Dedifferentiated amniotic fluid mesenchymal stem cell (primary cell): Measurements from ENCODE around the gene TREH.

Experiments
- DNase-seq: peaks from one replicate; pipeline ENCODE4 v3.0.0-alpha.2; 2016; ENCODE audit errors: extremely low spot score

TREH gene

DNA sequence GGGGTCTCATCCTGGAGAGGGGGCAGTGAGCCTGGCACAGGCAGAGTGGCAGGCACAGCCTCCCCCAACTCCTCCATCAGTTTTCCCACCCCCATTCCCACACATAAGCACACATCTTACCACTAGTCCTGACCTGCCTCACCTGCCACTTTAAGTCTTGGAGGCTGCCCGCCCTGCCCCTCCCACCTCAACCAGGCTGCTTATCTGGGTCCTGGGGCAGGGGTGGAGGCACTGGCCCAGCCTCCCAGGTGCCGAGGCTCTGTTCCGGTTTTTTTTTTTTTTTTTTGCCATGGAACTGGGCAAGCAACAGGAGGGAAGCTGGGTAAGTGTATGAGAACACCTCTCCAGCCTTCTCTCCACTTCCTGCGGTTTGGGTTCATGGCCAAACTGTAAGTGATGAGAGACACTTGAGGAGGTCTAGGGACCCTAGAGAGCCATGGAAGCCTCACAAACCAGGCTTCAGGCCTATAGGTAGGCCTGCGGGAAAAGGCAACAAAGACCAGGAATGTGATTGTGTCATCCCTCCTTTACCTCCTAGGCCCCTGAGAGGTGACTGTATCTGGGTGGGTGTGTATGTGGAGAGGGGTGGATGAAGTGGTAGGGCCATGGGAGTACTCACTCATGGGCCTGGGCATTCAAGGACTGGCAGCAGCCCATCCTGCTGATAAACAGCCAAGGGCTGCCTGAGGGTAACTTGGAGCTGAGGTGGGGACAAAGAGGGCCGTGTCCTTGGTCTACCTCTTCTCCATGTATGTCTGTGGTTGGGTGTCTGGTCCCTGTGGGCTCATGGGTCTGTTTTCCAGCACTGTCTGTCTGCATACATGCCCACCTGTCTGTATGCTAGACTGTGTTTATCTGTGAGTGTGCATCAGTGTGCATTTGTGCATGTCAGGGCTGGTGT, 49.4 kb downstream of the TREH start:
- no peak for DNase-seq

DNA sequence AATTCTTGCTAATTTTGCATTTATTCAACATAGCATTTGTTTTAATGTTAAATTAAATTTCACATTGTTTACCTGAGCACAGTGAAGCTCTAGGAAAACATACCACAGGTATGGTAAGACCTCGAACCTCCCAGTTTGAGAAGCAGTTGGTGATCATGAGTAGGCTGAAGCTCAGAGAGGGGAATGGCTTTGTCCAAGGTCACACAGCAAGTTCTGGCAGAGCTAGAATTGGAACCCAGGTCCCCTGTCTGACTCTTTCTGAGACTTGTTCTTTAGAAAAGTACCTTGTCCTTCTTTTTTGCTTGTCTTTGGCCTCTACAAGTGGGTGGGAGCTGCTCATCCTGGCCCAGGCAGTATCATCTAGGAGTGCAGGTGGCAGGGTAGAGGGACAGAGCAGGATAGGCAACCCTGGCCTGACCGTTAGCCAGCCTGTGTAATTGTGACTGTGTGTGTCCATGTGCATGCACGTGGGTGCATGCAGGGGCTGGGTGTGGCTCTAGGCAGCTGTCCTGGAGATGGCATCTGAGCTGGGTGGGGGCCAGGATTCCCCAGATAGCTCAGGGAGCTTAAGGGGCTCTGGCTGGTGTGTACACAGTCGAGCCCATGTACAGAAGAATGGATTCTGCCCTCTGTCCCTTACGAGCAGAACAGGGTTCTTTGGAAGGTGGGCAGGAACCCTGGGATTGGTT, 50.4 kb downstream of the TREH start:
- no peak for DNase-seq

DNA sequence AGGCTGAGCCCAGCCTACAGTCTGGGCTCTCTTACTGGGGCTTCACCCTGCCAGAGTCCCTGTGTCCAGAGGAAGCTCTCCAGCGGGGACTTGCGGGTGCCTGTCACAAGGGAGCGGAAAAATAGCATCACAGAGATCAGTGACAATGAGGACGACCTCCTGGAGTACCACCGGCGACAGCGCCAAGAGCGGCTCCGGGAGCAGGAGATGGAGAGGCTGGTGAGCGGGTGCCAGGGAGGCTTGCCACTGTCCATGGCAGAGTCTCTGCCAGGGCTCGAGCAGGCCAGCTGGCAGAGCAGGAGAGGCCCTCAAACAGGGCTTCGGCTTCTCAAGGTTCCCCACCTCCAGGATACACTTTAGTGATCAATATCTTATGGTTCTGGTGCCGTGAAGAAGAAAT, 51.0 kb downstream of the TREH start:
- DNase-seq, result no peak

DNA sequence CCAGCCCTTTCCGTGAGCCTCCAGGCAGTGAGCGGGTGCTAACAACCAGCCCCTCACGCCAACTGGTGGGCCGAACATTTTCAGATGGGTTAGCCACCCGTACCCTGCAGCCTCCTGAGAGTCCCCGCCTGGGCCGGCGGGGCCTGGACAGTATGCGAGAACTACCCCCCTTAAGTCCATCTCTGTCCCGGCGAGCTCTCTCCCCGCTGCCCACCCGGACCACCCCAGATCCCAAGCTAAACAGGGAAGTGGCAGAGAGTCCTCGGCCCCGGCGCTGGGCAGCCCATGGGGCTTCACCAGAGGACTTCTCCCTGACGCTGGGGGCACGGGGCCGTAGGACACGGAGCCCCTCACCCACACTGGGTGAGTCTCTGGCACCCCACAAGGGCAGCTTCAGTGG, 51.4 kb downstream of the TREH start:
- no peak for DNase-seq

DNA sequence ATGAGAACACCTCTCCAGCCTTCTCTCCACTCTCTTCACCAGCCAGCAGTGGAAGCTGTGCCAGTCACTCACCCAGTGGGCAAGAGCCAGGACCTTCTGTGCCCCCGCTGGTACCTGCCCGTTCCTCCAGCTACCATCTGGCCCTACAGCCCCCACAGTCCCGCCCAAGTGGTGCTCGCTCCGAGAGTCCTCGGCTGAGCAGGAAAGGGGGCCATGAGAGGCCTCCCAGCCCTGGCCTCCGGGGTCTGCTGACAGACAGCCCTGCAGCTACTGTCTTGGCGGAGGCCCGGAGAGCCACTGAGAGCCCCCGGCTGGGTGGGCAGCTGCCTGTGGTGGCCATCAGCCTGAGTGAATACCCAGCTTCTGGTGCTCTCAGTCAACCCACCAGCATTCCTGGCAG, 51.9 kb downstream of the TREH start:
- no peak for DNase-seq

DNA sequence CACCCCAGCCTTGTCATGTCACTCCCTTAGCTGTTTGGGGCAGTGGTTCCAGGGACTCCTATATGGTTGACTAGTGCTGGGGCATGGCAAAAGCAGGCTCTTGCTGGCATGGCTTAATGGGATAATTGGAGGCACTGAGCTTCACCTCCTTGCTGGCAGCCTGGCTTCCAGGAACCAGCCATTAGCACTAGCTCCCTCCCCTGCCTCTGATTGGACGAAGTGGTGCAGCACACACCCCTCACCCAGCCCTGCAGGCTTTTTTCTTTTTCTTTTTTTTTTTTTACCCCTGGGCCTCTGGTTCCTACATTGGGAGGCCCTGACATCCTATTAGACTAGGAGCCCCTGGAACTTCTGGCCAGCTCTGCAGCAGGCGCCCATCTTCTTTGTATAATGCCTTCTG, 53.5 kb downstream of the TREH start:
- DNase-seq, result no peak

DNA sequence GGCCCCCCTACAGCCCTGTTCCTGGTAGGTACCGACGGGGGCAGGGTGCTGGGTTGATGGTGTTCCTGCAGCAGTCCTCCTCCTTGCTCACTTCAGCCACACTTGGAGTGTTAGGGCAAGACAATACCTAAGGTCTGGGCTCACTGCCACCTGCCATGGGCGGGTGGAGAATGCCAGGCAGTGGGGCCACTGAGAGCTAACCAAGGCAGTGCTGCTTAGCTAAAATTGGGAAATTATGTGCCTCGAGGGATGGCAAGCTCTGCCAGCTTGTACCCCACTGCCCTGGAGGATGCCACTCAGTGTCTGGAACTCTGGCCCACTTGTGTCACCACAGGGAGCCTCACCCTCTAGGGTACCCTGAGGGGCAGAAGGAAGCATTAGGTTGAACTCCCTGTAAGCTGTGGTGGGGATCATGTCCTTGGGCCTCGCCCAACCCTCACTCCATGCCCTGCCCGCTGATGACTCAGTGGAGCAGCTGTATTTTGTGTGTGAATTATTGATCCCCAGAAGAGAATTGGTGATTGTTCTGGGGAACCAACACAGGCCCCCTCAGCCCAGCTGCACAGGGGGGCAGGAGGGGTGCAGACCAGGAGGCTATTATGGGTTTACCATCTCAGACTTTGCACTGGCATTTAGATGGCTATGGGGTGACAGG, 54.3 kb downstream of the TREH start:
- DNase-seq, result no peak

DNA sequence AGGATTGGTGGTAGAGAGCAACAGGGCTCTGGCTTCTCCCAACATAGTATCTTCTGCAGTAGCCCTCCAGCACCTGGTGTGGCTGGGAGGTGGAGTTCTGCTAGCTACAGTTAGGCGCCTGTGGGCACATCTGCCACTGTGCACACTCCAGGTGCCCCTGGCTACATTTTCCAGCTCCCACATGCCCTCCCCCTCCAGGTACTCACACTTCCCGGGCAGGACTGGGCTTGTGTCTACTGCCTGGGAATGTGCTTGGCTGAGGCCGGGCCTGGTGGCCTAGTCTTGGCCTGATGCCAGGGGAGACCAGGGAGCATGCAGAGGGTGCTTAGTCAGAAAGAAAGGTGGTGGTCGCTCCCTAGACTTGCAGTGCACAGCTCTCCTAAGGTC, 56.2 kb downstream of the TREH start:
- no peak for DNase-seq

DNA sequence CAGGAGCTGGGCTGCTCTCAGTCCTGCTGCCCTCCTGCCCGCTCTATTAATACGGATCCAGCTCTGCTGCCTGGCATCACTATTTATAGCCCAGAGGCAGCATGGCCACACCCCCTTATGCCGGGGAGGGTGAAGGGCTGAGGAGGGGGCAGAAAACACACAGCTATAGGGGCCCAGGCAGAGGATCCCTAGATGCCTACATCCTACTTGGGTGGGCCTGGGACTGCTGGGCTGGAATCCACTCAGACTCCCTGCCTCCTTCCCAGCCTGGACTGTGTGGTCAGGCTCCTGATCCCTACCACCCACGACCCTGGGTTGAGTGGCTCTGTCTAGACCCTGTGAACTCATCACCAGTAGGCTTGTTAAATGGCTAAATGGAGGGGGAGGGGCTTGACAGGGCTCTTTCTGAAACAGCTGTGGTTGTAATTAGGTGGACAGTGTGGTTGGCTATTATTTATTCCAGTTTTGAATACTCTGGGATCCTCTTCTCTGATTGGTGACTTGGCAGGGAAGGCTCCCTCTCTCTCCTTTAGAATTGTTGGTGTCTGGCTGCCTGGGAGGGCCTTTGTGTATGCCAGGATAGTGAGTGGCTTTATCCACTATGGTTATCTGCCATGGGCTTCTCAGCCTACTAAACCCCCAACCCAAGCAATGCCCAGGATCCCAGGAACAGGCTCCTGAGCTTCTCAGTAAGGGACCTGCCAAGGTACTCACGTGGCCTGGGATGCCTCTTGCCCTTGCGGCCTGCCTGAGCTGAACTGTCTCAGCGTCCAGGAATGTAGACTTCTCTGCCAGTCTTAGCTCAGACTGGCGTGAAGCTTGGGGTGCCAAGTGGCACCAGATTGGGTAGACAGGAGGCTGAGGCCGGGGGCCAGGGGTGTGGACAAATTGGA, 56.8 kb downstream of the TREH start:
- DNase-seq, result peak; percentile 72

DNA sequence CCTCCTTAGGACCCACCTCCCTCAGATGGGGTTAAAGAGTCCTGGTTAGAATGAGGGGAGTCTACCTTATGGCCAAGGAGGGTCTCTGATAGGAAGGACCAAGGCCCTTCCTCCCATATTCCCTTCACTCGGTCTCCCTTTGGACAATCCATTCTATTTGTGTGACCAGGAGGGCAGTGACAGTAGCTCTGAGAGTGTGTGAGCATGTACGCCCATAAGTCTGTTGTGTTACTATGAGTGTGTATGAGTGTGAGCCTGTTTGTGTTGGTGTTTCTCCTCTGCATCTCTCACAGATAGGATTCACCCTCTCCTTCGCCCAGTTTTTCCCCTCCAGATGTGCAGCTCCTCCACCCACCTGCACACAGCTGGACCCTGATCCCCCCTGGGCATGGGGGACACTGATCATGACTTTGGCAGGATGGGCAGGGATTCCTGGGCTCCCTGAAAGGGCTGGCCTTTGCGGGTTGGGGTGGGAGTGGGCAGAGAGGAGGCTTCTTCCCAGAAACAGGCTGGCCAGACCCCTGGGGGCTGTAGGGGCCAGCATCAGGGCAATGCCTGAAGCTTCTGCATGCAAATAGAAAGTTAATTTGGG, 57.6 kb downstream of the TREH start:
- DNase-seq, result no peak

DNA sequence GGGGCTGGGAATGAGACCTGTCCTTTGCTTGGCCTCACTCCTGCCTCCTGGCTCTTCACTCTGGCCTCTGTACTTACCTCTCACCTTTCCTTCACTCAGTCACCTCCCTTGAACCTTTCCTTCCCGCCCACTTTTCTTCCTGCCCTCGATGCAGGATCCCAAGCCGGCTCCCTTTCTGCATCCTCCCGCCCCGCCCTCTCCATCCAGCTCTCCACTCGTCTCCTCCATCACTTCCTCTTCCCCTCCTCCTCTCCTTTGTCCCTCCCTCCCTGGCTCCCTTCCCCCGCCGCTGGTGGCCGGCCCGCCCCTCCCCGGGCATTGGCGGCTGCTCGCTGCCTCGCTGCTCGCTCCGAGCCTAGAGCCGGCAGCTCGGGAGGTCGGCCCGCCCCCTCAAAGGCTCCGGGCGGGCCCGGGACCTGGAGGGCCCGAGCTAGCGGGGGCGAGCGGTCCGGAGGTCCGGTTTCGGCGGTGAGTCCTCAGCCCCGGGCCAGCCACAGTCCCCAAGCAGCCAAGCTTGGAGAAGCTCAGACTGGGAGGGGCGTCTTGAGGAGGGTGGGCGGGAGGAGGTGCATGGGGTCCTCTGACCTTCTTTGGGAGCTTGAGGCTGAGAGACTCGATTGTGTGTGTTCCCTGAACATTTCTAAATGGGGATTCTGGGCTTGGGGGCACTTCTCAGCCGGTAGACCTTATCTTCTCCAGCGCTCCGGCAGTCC, 58.2 kb downstream of the TREH start:
- peak; percentile 72 for DNase-seq

DNA sequence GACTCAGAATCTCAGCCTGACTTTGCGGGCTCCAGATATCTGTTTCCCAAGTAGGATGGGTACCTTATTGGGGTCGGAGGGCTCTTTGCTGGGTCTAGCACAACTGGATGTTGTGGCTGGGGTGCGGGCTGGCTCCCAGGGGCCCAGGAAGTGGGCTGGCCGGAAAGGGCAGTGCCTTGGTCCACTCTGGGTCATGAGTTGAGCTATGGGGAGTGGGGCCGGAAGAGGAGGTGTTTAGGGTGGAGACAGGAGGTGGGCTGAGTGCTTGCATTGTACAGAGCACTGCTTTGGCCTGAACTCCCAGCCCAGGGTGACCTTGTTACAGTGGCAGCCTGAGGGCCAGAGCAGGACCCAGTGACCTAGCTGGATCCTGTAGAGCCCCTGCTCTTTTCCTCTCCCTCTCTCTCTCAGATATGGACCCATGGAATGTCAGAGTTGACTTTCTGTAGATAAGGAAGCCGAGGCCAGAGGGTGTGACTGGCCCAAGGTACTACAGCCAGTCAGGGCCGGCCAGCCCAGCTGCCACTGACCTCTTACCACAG, 58.9 kb downstream of the TREH start:
- no peak for DNase-seq

DNA sequence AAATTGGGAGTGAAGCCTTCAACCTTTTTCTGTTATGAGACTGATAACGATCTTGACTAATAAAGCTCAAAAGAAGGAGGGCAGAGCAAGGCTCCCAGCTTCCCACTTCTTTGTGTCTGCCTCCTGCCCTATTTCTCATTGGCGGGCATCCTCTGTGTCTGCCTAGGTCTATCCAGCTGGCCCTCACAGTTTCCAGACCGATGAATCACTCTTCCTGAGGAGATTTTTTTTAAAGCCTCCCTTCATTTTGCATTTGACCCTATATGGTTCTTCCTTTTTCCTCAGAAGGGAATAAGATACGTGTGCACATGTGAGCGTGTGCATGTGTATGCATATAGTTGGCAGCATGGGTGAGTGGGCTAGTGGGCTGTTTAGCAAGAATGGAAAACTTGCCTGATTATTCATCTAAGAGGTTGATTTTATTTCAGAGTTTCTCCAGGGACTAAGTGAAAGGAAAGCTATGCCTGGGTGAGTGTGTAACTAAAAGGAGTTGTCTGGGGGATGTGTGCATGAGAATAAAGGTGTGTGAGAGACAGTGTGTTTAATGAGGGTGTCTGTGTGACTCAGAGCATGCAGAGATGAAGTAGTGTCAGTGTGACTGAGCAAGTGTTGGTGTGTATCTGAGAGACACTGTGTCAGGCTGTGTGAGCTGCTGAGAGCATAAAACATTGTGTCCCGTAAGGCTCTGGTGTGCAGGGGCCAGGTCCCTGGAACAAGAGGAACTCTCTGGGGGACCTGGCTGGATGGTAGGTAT, 59.8 kb downstream of the TREH start:
- peak; percentile 93 for DNase-seq

DNA sequence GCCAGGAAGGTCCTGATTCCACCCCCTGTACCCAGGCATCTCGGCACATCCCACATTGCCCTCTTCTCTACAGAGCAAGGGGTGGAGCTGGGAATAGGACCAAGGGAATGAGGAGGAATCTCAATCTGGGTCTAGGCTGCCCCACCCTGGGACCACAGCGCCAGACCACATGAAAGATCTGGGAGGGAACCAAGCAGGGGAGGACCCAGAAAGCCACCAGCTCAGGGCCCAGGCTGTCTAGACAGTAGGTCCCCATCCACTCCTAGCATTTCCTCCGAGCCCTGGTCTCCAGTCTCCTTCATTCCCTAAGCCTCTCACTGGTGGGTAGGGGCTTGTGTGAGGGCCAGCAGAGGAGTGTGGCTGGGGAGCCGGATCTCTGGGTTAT, 60.5 kb downstream of the TREH start:
- DNase-seq, result peak; percentile 77

DNA sequence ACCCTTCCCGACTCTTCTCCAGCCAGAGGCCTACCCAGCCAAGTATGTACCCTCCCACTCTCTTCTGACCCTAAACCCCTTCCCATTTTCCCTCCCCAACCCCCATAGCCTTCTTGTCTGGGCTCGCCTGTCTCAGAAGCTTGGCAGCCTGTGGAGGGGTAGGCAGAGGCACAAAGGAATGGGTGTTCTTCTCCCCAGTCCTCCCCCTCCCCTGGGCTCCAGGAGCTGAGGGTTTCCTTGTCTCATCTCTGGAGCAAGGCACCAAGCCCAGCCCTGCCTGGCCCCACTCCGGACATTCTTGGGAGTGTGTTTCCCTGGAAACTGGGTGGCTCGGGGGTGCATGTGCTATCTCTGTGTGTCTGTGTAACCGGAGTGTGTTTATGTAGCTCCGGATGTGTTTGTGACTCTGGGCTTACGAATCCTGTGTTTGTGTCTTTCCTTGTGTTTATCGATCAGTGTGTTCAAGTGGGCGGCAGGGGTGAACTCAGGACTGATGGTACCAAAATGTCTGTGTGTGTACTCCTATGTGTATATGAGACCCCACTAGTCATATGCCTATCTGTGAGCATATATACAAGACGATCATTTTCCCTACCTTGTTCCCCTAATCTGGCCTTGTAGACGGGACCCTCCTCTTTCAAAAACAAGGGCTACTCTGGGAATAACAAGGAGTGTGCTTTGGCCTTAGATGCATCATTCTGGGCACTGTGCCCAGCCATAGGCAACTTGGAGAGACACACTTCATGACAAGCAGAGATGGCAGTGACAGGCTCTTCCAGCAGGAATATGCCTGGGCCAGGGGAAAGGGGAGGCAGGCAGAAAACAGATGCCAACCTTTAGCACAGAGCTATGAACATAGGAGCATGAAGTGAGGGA, 61.1 kb downstream of the TREH start:
- peak; percentile 84 for DNase-seq

DNA sequence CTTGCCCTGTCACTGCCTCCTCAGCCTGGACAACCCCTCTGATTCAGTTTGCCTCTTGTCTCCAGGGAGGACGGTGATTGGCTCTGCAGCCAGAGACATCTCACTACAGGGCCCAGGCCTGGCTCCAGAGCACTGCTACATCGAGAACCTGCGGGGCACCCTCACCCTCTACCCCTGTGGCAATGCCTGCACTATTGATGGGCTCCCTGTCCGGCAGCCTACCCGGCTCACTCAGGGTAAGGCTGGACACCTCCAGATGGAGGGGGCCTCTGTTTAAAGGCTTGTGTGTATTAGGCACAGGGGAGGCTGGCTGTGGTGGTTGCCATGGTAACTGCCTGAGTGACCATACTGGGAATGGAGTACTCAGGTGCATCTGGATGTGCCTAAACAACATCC, 63.5 kb downstream of the TREH start:
- no peak for DNase-seq

DNA sequence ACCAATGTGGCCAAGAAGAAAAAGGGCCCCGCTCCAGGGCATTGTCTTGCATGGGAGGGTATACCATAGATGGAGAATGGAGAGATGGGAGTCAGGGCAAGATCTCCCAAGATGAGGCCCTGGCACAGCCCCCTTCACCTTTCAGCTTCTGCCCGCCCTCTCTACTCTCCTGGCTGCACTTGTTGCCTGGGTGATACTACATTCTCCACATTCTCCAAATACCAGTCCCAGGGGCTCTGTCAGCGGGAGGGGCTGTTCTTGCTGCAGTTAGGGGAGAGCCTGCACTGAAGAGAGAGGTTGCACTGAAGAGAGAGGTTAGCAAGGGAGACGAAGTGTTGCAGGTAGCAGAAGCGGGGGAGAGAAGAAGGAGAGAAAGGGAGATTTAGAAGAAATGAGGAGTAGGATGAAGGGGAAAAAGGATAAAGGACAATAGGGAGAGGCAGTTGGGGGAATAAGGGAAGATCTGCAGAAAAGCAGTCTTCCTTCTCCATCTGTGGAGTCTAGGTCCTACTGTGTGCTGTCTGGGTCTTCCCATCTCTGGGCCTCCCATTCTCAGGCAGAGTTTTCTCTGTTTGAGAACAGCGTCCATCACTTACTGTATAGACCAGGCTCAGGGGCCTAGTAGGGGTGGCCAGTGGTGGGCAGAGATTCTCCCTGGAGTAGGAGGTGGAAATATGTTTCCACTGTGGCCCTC, 64.0 kb downstream of the TREH start:
- DNase-seq, result no peak

DNA sequence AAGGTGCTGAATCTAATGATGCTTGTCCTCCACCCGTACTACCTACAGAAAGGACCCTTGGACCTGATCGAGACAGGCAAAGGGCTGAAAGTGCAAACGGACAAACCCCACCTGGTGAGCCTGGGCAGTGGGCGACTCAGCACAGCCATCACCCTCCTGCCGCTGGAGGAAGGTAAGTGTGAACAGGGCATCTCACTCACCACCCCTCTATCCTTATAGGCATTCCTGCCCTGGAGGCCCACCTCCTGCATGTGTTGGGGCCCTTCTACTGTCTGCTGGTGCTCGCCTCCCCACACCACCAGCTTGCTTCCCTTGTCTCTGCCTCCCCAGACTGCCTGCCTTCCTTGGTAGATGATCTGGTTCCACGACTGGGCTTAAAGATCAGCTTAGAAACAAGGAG, 64.9 kb downstream of the TREH start:
- no peak for DNase-seq
